Measurements from ENCODE around the gene PRKAR1B. TPM values are rescaled to one million over a fixed set of nuclear protein-coding genes. Genes with fewer than 3 reads are reported as not detected.

Gene PRKAR1B
- polyA plus RNA-seq, 1 of the 3 experiments (the other 2 are of a cell fraction), result 63.7 TPM

DNA sequence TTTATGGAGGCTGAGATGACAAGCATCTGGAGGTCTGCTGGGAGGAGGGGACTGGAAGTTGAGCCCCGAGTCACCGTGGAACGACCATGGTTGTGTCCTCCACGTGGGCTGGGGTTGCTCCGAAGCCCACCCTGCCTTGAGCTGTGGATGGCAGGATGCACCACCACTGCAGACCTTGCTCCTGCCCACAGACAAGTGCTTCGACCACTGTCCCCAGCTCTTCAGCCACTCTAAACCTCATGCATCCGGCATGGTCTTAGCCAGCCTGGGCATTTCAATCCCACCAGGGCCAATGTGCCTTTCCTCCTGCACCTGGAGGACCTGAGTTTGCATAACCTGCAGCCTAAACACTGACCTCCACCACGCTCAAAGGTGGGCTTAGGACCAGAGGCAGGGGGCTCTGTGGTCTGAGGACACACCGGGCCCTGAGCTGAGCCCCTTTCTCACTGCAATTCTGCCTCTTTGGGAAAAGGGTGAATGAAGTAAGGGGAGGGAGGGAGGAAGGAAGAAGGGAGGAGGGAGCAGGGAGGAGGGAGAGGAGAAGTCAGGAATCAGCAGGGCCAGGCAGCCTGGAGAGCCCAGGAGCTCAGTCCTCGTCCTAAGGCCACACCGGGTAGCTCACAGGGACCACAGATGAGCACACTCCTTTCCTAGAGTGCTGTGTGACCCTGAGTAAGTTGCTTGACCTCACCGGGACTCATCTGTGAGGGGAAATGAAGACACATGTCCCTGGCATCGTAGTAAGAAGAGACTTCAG lies 45.4 kb downstream of the PRKAR1B start (continued):
- TF ChIP-seq, protein P1, sequence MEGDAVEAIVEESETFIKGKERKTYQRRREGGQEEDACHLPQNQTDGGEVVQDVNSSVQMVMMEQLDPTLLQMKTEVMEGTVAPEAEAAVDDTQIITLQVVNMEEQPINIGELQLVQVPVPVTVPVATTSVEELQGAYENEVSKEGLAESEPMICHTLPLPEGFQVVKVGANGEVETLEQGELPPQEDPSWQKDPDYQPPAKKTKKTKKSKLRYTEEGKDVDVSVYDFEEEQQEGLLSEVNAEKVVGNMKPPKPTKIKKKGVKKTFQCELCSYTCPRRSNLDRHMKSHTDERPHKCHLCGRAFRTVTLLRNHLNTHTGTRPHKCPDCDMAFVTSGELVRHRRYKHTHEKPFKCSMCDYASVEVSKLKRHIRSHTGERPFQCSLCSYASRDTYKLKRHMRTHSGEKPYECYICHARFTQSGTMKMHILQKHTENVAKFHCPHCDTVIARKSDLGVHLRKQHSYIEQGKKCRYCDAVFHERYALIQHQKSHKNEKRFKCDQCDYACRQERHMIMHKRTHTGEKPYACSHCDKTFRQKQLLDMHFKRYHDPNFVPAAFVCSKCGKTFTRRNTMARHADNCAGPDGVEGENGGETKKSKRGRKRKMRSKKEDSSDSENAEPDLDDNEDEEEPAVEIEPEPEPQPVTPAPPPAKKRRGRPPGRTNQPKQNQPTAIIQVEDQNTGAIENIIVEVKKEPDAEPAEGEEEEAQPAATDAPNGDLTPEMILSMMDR (IDR thresholded peaks at IDR 0.05), result no peak
- TF ChIP-seq, protein P2, sequence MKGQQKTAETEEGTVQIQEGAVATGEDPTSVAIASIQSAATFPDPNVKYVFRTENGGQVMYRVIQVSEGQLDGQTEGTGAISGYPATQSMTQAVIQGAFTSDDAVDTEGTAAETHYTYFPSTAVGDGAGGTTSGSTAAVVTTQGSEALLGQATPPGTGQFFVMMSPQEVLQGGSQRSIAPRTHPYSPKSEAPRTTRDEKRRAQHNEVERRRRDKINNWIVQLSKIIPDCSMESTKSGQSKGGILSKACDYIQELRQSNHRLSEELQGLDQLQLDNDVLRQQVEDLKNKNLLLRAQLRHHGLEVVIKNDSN (IDR thresholded peaks at IDR 0.05; ENCODE audit: borderline replicate concordance, low read depth), result no peak
- TF ChIP-seq FOXJ3 (CRISPR knock-in tag; IDR thresholded peaks at IDR 0.05), result no peak
- TF ChIP-seq, protein P3, sequence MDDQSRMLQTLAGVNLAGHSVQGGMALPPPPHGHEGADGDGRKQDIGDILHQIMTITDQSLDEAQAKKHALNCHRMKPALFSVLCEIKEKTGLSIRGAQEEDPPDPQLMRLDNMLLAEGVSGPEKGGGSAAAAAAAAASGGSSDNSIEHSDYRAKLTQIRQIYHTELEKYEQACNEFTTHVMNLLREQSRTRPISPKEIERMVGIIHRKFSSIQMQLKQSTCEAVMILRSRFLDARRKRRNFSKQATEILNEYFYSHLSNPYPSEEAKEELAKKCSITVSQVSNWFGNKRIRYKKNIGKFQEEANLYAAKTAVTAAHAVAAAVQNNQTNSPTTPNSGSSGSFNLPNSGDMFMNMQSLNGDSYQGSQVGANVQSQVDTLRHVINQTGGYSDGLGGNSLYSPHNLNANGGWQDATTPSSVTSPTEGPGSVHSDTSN (IDR thresholded peaks at IDR 0.05), result no peak

DNA sequence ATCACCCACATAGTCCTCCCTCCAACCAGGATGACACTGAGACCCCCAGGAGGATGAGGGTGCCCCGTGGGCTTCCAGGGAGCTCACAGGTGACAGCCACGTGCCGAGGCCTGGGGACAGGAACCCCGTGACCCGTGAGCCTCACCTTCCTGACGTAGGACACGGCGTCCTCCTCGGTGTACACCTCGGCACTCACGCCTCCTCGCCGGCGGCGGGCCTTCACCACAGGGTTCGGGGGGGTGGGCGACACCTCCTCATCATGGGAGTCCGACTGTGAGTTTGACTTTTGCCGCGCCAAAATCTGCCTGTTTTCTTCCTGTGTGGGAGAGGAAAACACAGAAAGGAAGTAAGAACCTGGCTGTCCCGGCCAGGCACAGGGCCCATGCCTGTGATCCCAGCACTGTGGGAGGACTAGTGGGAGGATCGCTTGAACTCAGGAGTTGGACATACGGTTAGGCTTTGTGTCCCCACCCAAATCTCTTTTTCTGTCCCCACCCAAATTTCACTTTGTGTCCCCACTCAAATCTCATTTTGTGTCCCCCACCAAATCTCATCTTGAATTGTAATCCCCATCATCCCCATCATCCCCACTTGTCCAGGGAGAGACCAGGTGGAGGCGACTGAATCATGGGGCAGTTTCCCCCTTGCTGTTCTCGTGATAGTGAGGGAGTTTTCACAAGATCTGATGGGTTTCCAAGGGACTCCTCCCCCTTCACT lies 46.5 kb downstream of the PRKAR1B start:
- ChIA-PET CTCF (interaction anchor here (0.6 to 1.1 kb wide), 2 partner anchors 32 to 150 kb away, joined by 3 read pairs; no protein-coding TSS in a partner anchor), POLR2A (no interaction called here)
- H3K9me2 ChIP-seq, result no peaks in the 10 kb centered on the region
- H3K27me3 ChIP-seq (ENCODE audit: insufficient read depth), result no peaks in the 10 kb centered on the region
- H3F3A ChIP-seq (replicated peaks; ENCODE audit: insufficient read depth), result no peaks in the 10 kb centered on the region
- no peak overlapping the region for H3K27ac ChIP-seq (ENCODE audit: low read depth in 2 of 2, low read length in 1 of 2)
- no peak overlapping the region for H3K4me3 ChIP-seq (ENCODE audit: low read depth in 2 of 2, low read length in 1 of 2)
- no peak overlapping the region for H3K9ac ChIP-seq
- H3K9me3 ChIP-seq, result peaks cover 11% of the 10 kb centered on the region
- H3K4me1 ChIP-seq (ENCODE audit: control insufficient read depth in 1 of 2, insufficient read depth in 2 of 2, low read depth in 1 of 2, low read length in 1 of 2), result no peaks in the 10 kb centered on the region
- no peak for DNase-seq
- peaks cover 9 to 24% of the 10 kb centered on the region in 2 experiments for H3K36me3 ChIP-seq (replicated peaks in 1 of 2; ENCODE audit: control insufficient read depth in 1 of 2, insufficient read depth in 2 of 2, low read length in 1 of 2)
- no peak overlapping the region for H3K4me2 ChIP-seq
- no peak for TF ChIP-seq GABPA (IDR thresholded peaks at IDR 0.05; ENCODE audit: low read depth)
- TF ChIP-seq NRF1 (IDR thresholded peaks at IDR 0.05; ENCODE audit: low read depth, low read length), result no peak
- TF ChIP-seq JUND (IDR thresholded peaks at IDR 0.05), result no peak
- TF ChIP-seq, protein P4, sequence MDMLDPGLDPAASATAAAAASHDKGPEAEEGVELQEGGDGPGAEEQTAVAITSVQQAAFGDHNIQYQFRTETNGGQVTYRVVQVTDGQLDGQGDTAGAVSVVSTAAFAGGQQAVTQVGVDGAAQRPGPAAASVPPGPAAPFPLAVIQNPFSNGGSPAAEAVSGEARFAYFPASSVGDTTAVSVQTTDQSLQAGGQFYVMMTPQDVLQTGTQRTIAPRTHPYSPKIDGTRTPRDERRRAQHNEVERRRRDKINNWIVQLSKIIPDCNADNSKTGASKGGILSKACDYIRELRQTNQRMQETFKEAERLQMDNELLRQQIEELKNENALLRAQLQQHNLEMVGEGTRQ (IDR thresholded peaks at IDR 0.05; ENCODE audit: borderline replicate concordance, low read depth, low read length), result no peak
- no peak for TF ChIP-seq CHD2 (IDR thresholded peaks at IDR 0.05; ENCODE audit: low read length, partially characterized antibody)
- TF ChIP-seq RCOR1 (IDR thresholded peaks at IDR 0.05; ENCODE audit: low read length), result no peak
- no peak for TF ChIP-seq NFIC (IDR thresholded peaks at IDR 0.05; ENCODE audit: borderline replicate concordance)
- TF ChIP-seq, protein P5, sequence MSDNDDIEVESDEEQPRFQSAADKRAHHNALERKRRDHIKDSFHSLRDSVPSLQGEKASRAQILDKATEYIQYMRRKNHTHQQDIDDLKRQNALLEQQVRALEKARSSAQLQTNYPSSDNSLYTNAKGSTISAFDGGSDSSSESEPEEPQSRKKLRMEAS (IDR thresholded peaks at IDR 0.05; ENCODE audit: low read depth), result no peak
- TF ChIP-seq, protein P2 (IDR thresholded peaks at IDR 0.05; ENCODE audit: borderline replicate concordance, low read depth), result no peak
- TF ChIP-seq RXRA (IDR thresholded peaks at IDR 0.05; ENCODE audit: borderline replicate concordance, low read depth), result no peak
- no peak for TF ChIP-seq TAF1 (IDR thresholded peaks at IDR 0.05; ENCODE audit: borderline replicate concordance, low read depth, low read length)
- TF ChIP-seq, protein P6, sequence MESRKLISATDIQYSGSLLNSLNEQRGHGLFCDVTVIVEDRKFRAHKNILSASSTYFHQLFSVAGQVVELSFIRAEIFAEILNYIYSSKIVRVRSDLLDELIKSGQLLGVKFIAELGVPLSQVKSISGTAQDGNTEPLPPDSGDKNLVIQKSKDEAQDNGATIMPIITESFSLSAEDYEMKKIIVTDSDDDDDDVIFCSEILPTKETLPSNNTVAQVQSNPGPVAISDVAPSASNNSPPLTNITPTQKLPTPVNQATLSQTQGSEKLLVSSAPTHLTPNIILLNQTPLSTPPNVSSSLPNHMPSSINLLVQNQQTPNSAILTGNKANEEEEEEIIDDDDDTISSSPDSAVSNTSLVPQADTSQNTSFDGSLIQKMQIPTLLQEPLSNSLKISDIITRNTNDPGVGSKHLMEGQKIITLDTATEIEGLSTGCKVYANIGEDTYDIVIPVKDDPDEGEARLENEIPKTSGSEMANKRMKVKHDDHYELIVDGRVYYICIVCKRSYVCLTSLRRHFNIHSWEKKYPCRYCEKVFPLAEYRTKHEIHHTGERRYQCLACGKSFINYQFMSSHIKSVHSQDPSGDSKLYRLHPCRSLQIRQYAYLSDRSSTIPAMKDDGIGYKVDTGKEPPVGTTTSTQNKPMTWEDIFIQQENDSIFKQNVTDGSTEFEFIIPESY (IDR thresholded peaks at IDR 0.05; ENCODE audit: borderline replicate concordance, low read depth), result no peak
- TF ChIP-seq SIN3A (IDR thresholded peaks at IDR 0.05; ENCODE audit: borderline replicate concordance, low read depth, low read length), result no peak
- TF ChIP-seq GATA2 (CRISPR knock-in tag; IDR thresholded peaks at IDR 0.05), result no peak
- no peak for TF ChIP-seq SMC3 (IDR thresholded peaks at IDR 0.05; ENCODE audit: low read depth, low read length)
- no peak for TF ChIP-seq ELF1 (IDR thresholded peaks at IDR 0.05)
- TF ChIP-seq RFX5 (IDR thresholded peaks at IDR 0.05; ENCODE audit: low read length), result no peak
- no peaks in the 10 kb centered on the region for H4K20me1 ChIP-seq (ENCODE audit: insufficient read depth)
- no peaks in the 10 kb centered on the region for H3K79me2 ChIP-seq (ENCODE audit: insufficient read depth)
- WGBS (ENCODE audit: low lambda C conversion rate), result 95% methylated on average over 25 of the region's 25 CpGs
- H2AFZ ChIP-seq (ENCODE audit: low read depth), result no peak overlapping the region
